DMS79 treated with DMSO at 0.1 percent for 48 hours (cell line): ENCODE results near the gene NR1D1.
"Not testable (repeated sequence)": the region's sequence is repeated elsewhere in the genome, so short reads cannot be mapped to it uniquely, and the experiment has no call there.

ENCODE experiments used
- DNase-seq: peaks from one replicate; lab custom pipeline; 2025; lab: John Stamatoyannopoulos, UW

NR1D1 gene

GRCh38 chr17:40100419-40100668 is at the start of gene NR1D1:
TSS of gene NR1D1 (minus strand) at chr17:40100589. CDS start at chr17:40100094, 495 bp downstream.
- no peak for DNase-seq

- DNase-seq: no peak
Observed at GRCh38 chr17:40148527-40148926, 48.1 kb upstream of the NR1D1 start.

GRCh38 chr17:40145476-40145875 is 45.1 kb upstream of the NR1D1 start:
- no peak for DNase-seq

GRCh38 chr17:40143166-40143565 is 42.8 kb upstream of the NR1D1 start:
- not testable (repeated sequence) for DNase-seq

- DNase-seq: no peak
Observed at GRCh38 chr17:40139566-40140058, 39.2 kb upstream of the NR1D1 start.

- DNase-seq: no peak
Observed at GRCh38 chr17:40135817-40136216, 35.4 kb upstream of the NR1D1 start.

- DNase-seq: no peak
Observed at GRCh38 chr17:40134184-40134583, 33.8 kb upstream of the NR1D1 start.

- no peak for DNase-seq
Observed at GRCh38 chr17:40130352-40131042, 30.1 kb upstream of the NR1D1 start.

- no peak for DNase-seq
Observed at GRCh38 chr17:40129498-40129897, 29.1 kb upstream of the NR1D1 start.

GRCh38 chr17:40124279-40125141 is 24.1 kb upstream of the NR1D1 start:
- DNase-seq: peak; percentile 16

- no peak for DNase-seq
Observed at GRCh38 chr17:40123811-40124114, 23.4 kb upstream of the NR1D1 start.

- DNase-seq: peak; percentile 58
Observed at GRCh38 chr17:40122999-40123810, 22.8 kb upstream of the NR1D1 start.

- DNase-seq: no peak
Observed at GRCh38 chr17:40122136-40122998, 22.0 kb upstream of the NR1D1 start.

- DNase-seq: peak; percentile 67
Observed at GRCh38 chr17:40121181-40122135, 21.1 kb upstream of the NR1D1 start, which contains the start of gene MSL1. TSS of gene MSL1 (plus strand) at chr17:40121971. CDS start at chr17:40122613, 642 bp downstream.

GRCh38 chr17:40115101-40115436 is 14.7 kb upstream of the NR1D1 start:
- DNase-seq: no peak

- no peak for DNase-seq
Observed at GRCh38 chr17:40113907-40114245, 13.5 kb upstream of the NR1D1 start.

- DNase-seq: peak; percentile 95
Observed at GRCh38 chr17:40113110-40113906, 12.9 kb upstream of the NR1D1 start.

GRCh38 chr17:40112718-40113109 is 12.3 kb upstream of the NR1D1 start:
- DNase-seq: no peak

GRCh38 chr17:40112191-40112711 is 11.9 kb upstream of the NR1D1 start:
- no peak for DNase-seq
